Keratinocyte (primary cell): ENCODE results near the gene HOTAIR. TPM values are rescaled to one million over a fixed set of nuclear protein-coding genes. Genes with fewer than 3 reads are reported as not detected.

Experiments
- DNase-seq: peaks from one replicate; pipeline ENCODE4 v3.0.0-alpha.2; 2011; ENCODE audit warnings: low read depth, missing footprints, low spot score
- FAIRE-seq: peaks from 2 replicates; lab custom pipeline; 2011; peaks lifted over from hg19 to GRCh38; lab: Jason Lieb, UNC
- H2AFZ ChIP-seq: 2 replicates; pipeline ENCODE4 v1.6.0; 2012; ENCODE audit warnings: low read length, control low read depth, inconsistent platforms; ENCODE audit not compliant: control insufficient read depth
- H3K27ac ChIP-seq: 2 replicates; pipeline ENCODE4 v1.5.1; 2011; ENCODE audit warnings: low read length; ENCODE audit not compliant: control insufficient read depth, insufficient read depth
- H3K27me3 ChIP-seq: 3 replicates; pipeline ENCODE4 v1.6.0; 2011; ENCODE audit warnings: low read length; ENCODE audit not compliant: control insufficient read depth, insufficient read depth; ENCODE audit errors: extremely low read depth
- H3K36me3 ChIP-seq, 2 experiments: 2 replicates in 1 of 2; 3 replicates in 1 of 2; pipeline ENCODE4 v1.5.1; 2011; ENCODE audit warnings: low read length in 2 of 2, mild to moderate bottlenecking in 1 of 2; ENCODE audit not compliant: control insufficient read depth in 2 of 2, insufficient read depth in 2 of 2; ENCODE audit errors: extremely low read depth in 1 of 2
- H3K4me1 ChIP-seq: 3 replicates; pipeline ENCODE4 v1.5.1; 2011; ENCODE audit warnings: low read length; ENCODE audit not compliant: control insufficient read depth, insufficient read depth; ENCODE audit errors: extremely low read depth
- H3K4me2 ChIP-seq: 3 replicates; pipeline ENCODE4 v1.6.0; 2011; ENCODE audit warnings: low read depth, low read length; ENCODE audit not compliant: control insufficient read depth, insufficient read depth; ENCODE audit errors: extremely low read depth
- H3K4me3 ChIP-seq, 3 experiments: fragments of 200-600 bp in 1 of 3; sonication (generic) in 1 of 3; 2 replicates in 2 of 3; 3 replicates in 1 of 3; pipeline ENCODE4 v1.5.1; 2011 to 2016; ENCODE audit warnings: low read length in 3 of 3, mild to moderate bottlenecking in 3 of 3, control low read depth in 2 of 3, inconsistent platforms in 1 of 3, low read depth in 1 of 3, mixed read lengths in 1 of 3, mixed run types in 1 of 3, moderate library complexity in 1 of 3; ENCODE audit not compliant: control insufficient read depth in 2 of 3, insufficient read depth in 2 of 3; ENCODE audit errors: extremely low read depth in 1 of 3
- H3K79me2 ChIP-seq: 2 replicates; pipeline ENCODE4 v1.6.0; 2012; ENCODE audit warnings: low read length; ENCODE audit not compliant: control insufficient read depth, insufficient read depth
- H3K9ac ChIP-seq: 3 replicates; pipeline ENCODE4 v1.6.0; 2011; ENCODE audit warnings: low read length; ENCODE audit not compliant: control insufficient read depth, insufficient read depth; ENCODE audit errors: extremely low read depth
- H3K9me1 ChIP-seq: 3 replicates; pipeline ENCODE4 v1.6.0; 2011; ENCODE audit warnings: low read length; ENCODE audit not compliant: control insufficient read depth, insufficient read depth; ENCODE audit errors: extremely low read depth
- H3K9me3 ChIP-seq: 2 replicates; pipeline ENCODE4 v1.5.1; 2012; ENCODE audit warnings: low read depth, low read length; ENCODE audit not compliant: control insufficient read depth
- H4K20me1 ChIP-seq: 3 replicates; pipeline ENCODE4 v1.6.0; 2011; ENCODE audit warnings: low read length; ENCODE audit not compliant: control insufficient read depth, insufficient read depth; ENCODE audit errors: extremely low read depth
- EZH2 ChIP-seq: IDR thresholded peaks from one replicate; pipeline ENCODE4 v1.6.1; 2012; ENCODE audit warnings: inconsistent platforms, mild to moderate bottlenecking, low read length, moderate library complexity
- dilution Hi-C: fragments of 300-500 bp; cut with MboI; formaldehyde crosslinking; loops from one replicate; pipeline ENCODE4 v1.7.0; 2020; ENCODE audit warnings: low sequenced_read_pairs; ENCODE audit not compliant: extremely low pct_ligation_motif_present
- polyA plus RNA-seq, 5 experiments: library from polyadenylated mRNA; depleted of rRNA in 3 of 5; stranded (reverse) in 3 of 5; stranded (forward) in 1 of 5; unstranded in 1 of 5; fragments of >200 nt; gene quantifications; 1 replicate in 1 of 5; 2 replicates in 3 of 5; 3 replicates in 1 of 5; pipeline versions ENCODE4 v1.2.1 to v1.2.3, GENCODE V29; 2011 to 2012; ENCODE audit warnings: missing spikeins in 2 of 5, low read depth in 1 of 5, low replicate concordance in 1 of 5
- TF ChIP-seq, protein P1 (sequence below), 3 experiments: IDR thresholded peaks in 1 of 3; conservative IDR thresholded peaks in 1 of 3; optimal IDR thresholded peaks in 1 of 3; 2 replicates in 2 of 3; 3 replicates in 1 of 3; pipeline versions ENCODE3 to v1.5.1; 2011; ENCODE audit warnings: low read length in 3 of 3, mild to moderate bottlenecking in 3 of 3, moderate library complexity in 2 of 3, control low read depth in 1 of 3, inconsistent platforms in 1 of 3; ENCODE audit not compliant: insufficient read depth in 2 of 3; ENCODE audit errors: extremely low read depth in 1 of 3

HOTAIR gene
- polyA plus RNA-seq, 1 donor (not counting 4 experiments of a cell fraction or from before 2014, with no cell fraction given), result 4.0 TPM

DNA sequence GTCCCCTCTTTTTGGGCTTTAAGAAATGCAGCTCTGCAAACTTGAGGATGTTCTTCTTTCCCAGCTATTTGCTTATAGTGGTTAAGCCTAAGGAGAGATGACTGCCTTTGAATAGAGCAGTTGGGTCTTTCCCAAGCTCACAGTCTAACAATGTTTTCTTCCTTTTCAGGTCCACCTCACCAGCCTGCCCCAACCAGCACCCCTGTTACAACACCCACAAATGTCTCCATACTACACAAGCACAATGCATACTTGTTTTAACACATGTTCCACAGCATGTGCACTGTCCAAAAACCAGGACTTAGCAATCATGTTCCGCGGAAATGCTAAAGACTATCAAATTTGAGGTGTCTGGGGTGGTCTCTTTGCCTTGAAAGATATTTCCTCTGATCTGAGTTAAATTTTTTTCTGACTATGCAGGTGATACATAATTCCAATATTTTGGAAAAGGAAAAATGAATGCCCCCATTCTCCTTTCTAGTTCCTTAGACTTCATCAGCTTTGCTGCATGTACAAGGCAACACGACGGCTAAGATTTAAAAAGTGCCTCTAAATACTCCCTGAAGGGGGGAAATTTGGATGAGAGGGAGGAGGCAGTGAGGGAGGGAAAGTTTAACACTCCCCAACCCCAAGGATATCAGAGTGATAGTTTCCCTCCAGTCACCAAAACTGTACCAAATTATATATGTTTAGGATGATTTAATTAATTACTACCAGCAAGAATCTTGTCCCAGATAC is 42.7 kb downstream of the HOTAIR start:
- Histone ChIP-seq H3K4me2 (no peak overlapping the region), H2AFZ (no peak overlapping the region), H3K9me1 (no peaks in the 10 kb centered on the region), H3K27ac (no peak overlapping the region), H4K20me1 (no peaks in the 10 kb centered on the region), H3K79me2 (no peaks in the 10 kb centered on the region), H3K9ac (no peak overlapping the region), H3K36me3 (no peaks in the 10 kb centered on the region), H3K4me3 (no peak overlapping the region), H3K4me1 (no peaks in the 10 kb centered on the region), H3K9me3 (no peaks in the 10 kb centered on the region), H3K27me3 (peaks cover 81% of the 10 kb centered on the region)
- DNase-seq (no peak), FAIRE-seq (no peak)
- dilution Hi-C loops, result loop anchor here (25.0 kb wide), 1 partner anchor 170 kb away; the partner anchor contains the start of gene CISTR
- no peak for TF ChIP-seq EZH2
- TF ChIP-seq, protein P1, sequence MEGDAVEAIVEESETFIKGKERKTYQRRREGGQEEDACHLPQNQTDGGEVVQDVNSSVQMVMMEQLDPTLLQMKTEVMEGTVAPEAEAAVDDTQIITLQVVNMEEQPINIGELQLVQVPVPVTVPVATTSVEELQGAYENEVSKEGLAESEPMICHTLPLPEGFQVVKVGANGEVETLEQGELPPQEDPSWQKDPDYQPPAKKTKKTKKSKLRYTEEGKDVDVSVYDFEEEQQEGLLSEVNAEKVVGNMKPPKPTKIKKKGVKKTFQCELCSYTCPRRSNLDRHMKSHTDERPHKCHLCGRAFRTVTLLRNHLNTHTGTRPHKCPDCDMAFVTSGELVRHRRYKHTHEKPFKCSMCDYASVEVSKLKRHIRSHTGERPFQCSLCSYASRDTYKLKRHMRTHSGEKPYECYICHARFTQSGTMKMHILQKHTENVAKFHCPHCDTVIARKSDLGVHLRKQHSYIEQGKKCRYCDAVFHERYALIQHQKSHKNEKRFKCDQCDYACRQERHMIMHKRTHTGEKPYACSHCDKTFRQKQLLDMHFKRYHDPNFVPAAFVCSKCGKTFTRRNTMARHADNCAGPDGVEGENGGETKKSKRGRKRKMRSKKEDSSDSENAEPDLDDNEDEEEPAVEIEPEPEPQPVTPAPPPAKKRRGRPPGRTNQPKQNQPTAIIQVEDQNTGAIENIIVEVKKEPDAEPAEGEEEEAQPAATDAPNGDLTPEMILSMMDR (optimal IDR thresholded peaks at IDR 0.05 in 1 of 3, IDR thresholded peaks at IDR 0.05 in 1 of 3, conservative IDR thresholded peaks at IDR 0.05 in 1 of 3; ENCODE audit: extremely low read depth in 1 of 3, insufficient read depth in 2 of 3, low read length in 3 of 3), result no peak

DNA sequence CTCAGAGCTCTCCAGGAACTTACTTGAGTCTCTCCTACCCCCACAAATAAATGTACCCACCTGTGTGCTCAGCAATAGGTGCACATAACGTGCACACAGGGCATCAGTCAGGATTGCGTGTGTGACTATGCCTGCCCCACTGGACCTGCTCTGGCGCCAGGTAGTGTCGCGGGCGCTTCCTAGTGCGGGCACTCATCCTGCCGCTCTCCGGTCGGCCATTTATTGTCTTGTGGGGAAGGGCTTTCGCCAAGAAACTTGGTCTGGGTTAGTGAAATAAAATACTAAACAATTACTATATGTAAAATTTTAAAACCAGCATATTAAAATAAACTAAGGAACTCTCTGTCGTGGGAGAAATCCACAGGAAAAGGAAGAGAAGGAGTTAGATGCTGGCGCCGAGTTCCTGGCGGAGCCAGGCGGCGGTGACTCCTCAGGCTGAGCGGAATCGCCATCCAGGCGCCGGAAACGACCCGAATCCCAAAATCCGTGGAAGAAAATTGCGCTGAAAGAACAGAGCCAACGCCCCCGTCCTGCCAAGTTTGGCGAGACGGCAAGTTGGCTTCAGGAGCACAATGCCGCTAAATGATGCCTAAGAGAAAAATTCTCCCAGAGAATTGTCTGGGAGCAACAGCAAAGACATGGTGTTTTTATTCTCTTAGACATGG is 44.0 kb downstream of the HOTAIR start:
- Histone ChIP-seq H2AFZ (no peak overlapping the region), H3K9me1 (no peaks in the 10 kb centered on the region), H4K20me1 (no peaks in the 10 kb centered on the region), H3K4me2 (no peak overlapping the region), H3K4me3 (no peak overlapping the region), H3K9ac (no peak overlapping the region), H3K4me1 (no peaks in the 10 kb centered on the region), H3K27me3 (peaks cover 91% of the 10 kb centered on the region), H3K27ac (no peak overlapping the region), H3K79me2 (no peaks in the 10 kb centered on the region), H3K9me3 (no peaks in the 10 kb centered on the region), H3K36me3 (no peaks in the 10 kb centered on the region)
- DNase-seq (no peak), FAIRE-seq (no peak)
- dilution Hi-C loops, result loop anchor here (25.0 kb wide), 1 partner anchor 168 kb away; the partner anchor contains the start of gene CISTR
- TF ChIP-seq EZH2, result peak; percentile 26
- TF ChIP-seq, protein P1 (optimal IDR thresholded peaks at IDR 0.05 in 1 of 3, IDR thresholded peaks at IDR 0.05 in 1 of 3, conservative IDR thresholded peaks at IDR 0.05 in 1 of 3; ENCODE audit: extremely low read depth in 1 of 3, insufficient read depth in 2 of 3, low read length in 3 of 3), result no peak
